Measurements from ENCODE around the gene FAM120A.

GRCh38 chr9:93603906-93604326 is 152.4 kb downstream of the FAM120A start:
- no peak for TF ChIP-seq CTCF (IDR thresholded peaks at IDR 0.05)
- no peak for TF ChIP-seq POLR2AphosphoS5 (IDR thresholded peaks at IDR 0.05)
- no peak for TF ChIP-seq POLR2A (IDR thresholded peaks at IDR 0.05; ENCODE audit: low read depth)

Data from esophagus muscularis mucosa (tissue), 3 donors.